Loucy (cell line): ENCODE results near the gene RCC2.

ENCODE experiments used
- H2AFZ ChIP-seq: fragments of 200-600 bp; sonication (generic); 2 replicates; pipeline ENCODE4 v1.6.0; 2016; ENCODE audit warnings: antibody characterized with exemption, mild to moderate bottlenecking, low read length, moderate library complexity
- H3F3A ChIP-seq: fragments of 200-600 bp; 2 replicates; pipeline ENCODE4 v1.6.0; 2016; ENCODE audit warnings: antibody characterized with exemption, low read depth, mild to moderate bottlenecking
- H3K27me3 ChIP-seq: fragments of 200-600 bp; sonication (generic); 2 replicates; pipeline ENCODE4 v1.6.1; 2014; ENCODE audit warnings: low read length, mild to moderate bottlenecking; ENCODE audit not compliant: insufficient read depth, poor library complexity, severe bottlenecking
- H3K36me3 ChIP-seq: fragments of 200-600 bp; sonication (generic); 2 replicates; pipeline ENCODE4 v1.6.1; 2016; ENCODE audit warnings: low read length; ENCODE audit not compliant: insufficient read depth
- H3K4me1 ChIP-seq: fragments of 200-600 bp; sonication (generic); 2 replicates; pipeline ENCODE4 v1.5.1; 2014; ENCODE audit warnings: low read length, mild to moderate bottlenecking; ENCODE audit not compliant: insufficient read depth, poor library complexity, severe bottlenecking
- H3K4me2 ChIP-seq: fragments of 200-600 bp; sonication (generic); 2 replicates; pipeline ENCODE4 v1.6.0; 2014; ENCODE audit warnings: antibody characterized with exemption, low read length, low read depth, mild to moderate bottlenecking; ENCODE audit not compliant: poor library complexity, severe bottlenecking
- H3K4me3 ChIP-seq: fragments of 200-600 bp; sonication (generic); 2 replicates; pipeline ENCODE4 v1.5.1; 2014; ENCODE audit warnings: low read length, mild to moderate bottlenecking, mixed read lengths; ENCODE audit not compliant: poor library complexity, severe bottlenecking
- H3K79me2 ChIP-seq: fragments of 200-600 bp; sonication (generic); 2 replicates; pipeline ENCODE4 v1.6.1; 2014; ENCODE audit warnings: low read length; ENCODE audit not compliant: insufficient read depth
- H3K9ac ChIP-seq: fragments of 200-600 bp; sonication (generic); 2 replicates; pipeline ENCODE4 v1.6.0; 2014; ENCODE audit warnings: mild to moderate bottlenecking, low read depth, low read length, moderate library complexity; ENCODE audit not compliant: poor library complexity, severe bottlenecking
- H3K9me2 ChIP-seq: fragments of 200-600 bp; sonication (generic); replicated peaks from 2 replicates; pipeline ENCODE4 v1.6.1; 2016; ENCODE audit warnings: low read depth, low read length, mixed read lengths
- H3K9me3 ChIP-seq: fragments of 200-600 bp; sonication (generic); 2 replicates; pipeline ENCODE4 v1.6.1; 2014; ENCODE audit warnings: mild to moderate bottlenecking, antibody characterized with exemption, low read length, low read depth; ENCODE audit not compliant: insufficient read depth
- H4K20me1 ChIP-seq: fragments of 200-600 bp; sonication (generic); 2 replicates; pipeline ENCODE4 v1.6.0; 2014; ENCODE audit warnings: antibody characterized with exemption, low read length, mild to moderate bottlenecking; ENCODE audit not compliant: insufficient read depth, poor library complexity, severe bottlenecking
- CTCF ChIP-seq: fragments of 200-600 bp; sonication (generic); conservative IDR thresholded peaks from 2 replicates; pipeline ENCODE4 v1.5.1; 2014; ENCODE audit warnings: mild to moderate bottlenecking, antibody characterized with exemption, low read length
- EZH2phosphoT487 ChIP-seq: fragments of 200-600 bp; IDR thresholded peaks from 2 replicates; pipeline ENCODE4 v1.6.1; 2018; ENCODE audit warnings: antibody characterized with exemption, mild to moderate bottlenecking, moderate library complexity, borderline replicate concordance

Gene RCC2

GRCh38 chr1:17360272-17360956, 79.1 kb downstream of the RCC2 start:
- H3K4me1 ChIP-seq = peaks cover 15% of the 10 kb centered on the region
- H3K9me3 ChIP-seq = no peaks in the 10 kb centered on the region
- TF ChIP-seq CTCF (no peak), EZH2phosphoT487 (no peak)
- no peaks in the 10 kb centered on the region for H3K9me2 ChIP-seq
- no peak overlapping the region for H3K4me3 ChIP-seq
- no peaks in the 10 kb centered on the region for H3K27me3 ChIP-seq
- H3F3A ChIP-seq = no peaks in the 10 kb centered on the region
- no peak overlapping the region for H3K4me2 ChIP-seq
- no peak overlapping the region for H3K9ac ChIP-seq
- peaks cover 14% of the 10 kb centered on the region; the same call in 1 of the 2 replicates for H3K79me2 ChIP-seq
- H2AFZ ChIP-seq = no peak overlapping the region
- no peaks in the 10 kb centered on the region for H4K20me1 ChIP-seq
- H3K36me3 ChIP-seq = no peaks in the 10 kb centered on the region

GRCh38 chr1:17359808-17360207, 79.7 kb downstream of the RCC2 start:
- TF ChIP-seq EZH2phosphoT487 = no peak
- no peak for TF ChIP-seq CTCF
- no peak overlapping the region for H3K9ac ChIP-seq

GRCh38 chr1:17359031-17359430, 80.4 kb downstream of the RCC2 start:
- no peaks in the 10 kb centered on the region for H3K36me3 ChIP-seq
- H2AFZ ChIP-seq = no peak overlapping the region
- H3K27me3 ChIP-seq = no peaks in the 10 kb centered on the region
- no peak overlapping the region for H3K4me3 ChIP-seq
- no peak for TF ChIP-seq CTCF
- no peak for TF ChIP-seq EZH2phosphoT487
- H3K9me2 ChIP-seq = no peaks in the 10 kb centered on the region
- no peaks in the 10 kb centered on the region for H3K9me3 ChIP-seq
- H4K20me1 ChIP-seq = no peaks in the 10 kb centered on the region
- peaks cover 14% of the 10 kb centered on the region; the same call in 1 of the 2 replicates for H3K79me2 ChIP-seq
- no peak overlapping the region for H3K9ac ChIP-seq
- peaks cover 16% of the 10 kb centered on the region for H3K4me1 ChIP-seq
- H3K4me2 ChIP-seq = no peak overlapping the region
- no peaks in the 10 kb centered on the region for H3F3A ChIP-seq

More at GRCh38 chr1:17359808-17360207, 79.7 kb downstream of the RCC2 start:
- Histone ChIP-seq H3K9me3 (no peaks in the 10 kb centered on the region), H3K9me2 (no peaks in the 10 kb centered on the region), H3K27me3 (no peaks in the 10 kb centered on the region), H3K79me2 (peaks cover 14% of the 10 kb centered on the region; the same call in 1 of the 2 replicates), H3F3A (no peaks in the 10 kb centered on the region), H3K4me1 (peaks cover 16% of the 10 kb centered on the region), H2AFZ (no peak overlapping the region), H3K4me2 (no peak overlapping the region), H3K36me3 (no peaks in the 10 kb centered on the region), H3K4me3 (no peak overlapping the region), H4K20me1 (no peaks in the 10 kb centered on the region)
